Pulmonary artery endothelial cell (primary cell): ENCODE data around the gene CPEB3. TPM values are rescaled to one million over a fixed set of nuclear protein-coding genes. Genes with fewer than 3 reads are reported as not detected.

Experiments used
- DNase-seq: peaks from one replicate; pipeline ENCODE4 v3.0.0-alpha.2; 2011; ENCODE audit warnings: low read depth, low spot score
- total RNA-seq: library from RNA; depleted of rRNA; stranded (reverse); fragments of >200 nt; gene quantifications from 2 replicates; pipeline ENCODE4 v1.2.3, GENCODE V29; 2014

Gene CPEB3
- total RNA-seq, 1 donor from 2014 or later, result 0.92 TPM

GRCh38 chr10:92213049-92213448 is 77.8 kb downstream of the CPEB3 start:
- no peak for DNase-seq

- no peak for DNase-seq
Measured at GRCh38 chr10:92208736-92209135, 82.1 kb downstream of the CPEB3 start.

- no peak for DNase-seq
Measured at GRCh38 chr10:92208157-92208720, 82.6 kb downstream of the CPEB3 start.

- no peak for DNase-seq
Measured at GRCh38 chr10:92207061-92207460, 83.8 kb downstream of the CPEB3 start.

- DNase-seq, result no peak
Measured at GRCh38 chr10:92203919-92204623, 86.8 kb downstream of the CPEB3 start.

GRCh38 chr10:92202536-92202935 is 88.3 kb downstream of the CPEB3 start:
- DNase-seq, result no peak

- DNase-seq, result no peak
Measured at GRCh38 chr10:92200564-92200963, 90.3 kb downstream of the CPEB3 start.

GRCh38 chr10:92187101-92187500 is 103.8 kb downstream of the CPEB3 start:
- no peak for DNase-seq

- no peak for DNase-seq
Measured at GRCh38 chr10:92184977-92185376, 105.9 kb downstream of the CPEB3 start.

GRCh38 chr10:92183199-92183598 is 107.7 kb downstream of the CPEB3 start:
- DNase-seq, result no peak

- no peak for DNase-seq
Measured at GRCh38 chr10:92181575-92181974, 109.3 kb downstream of the CPEB3 start.

GRCh38 chr10:92180399-92180798 is 110.5 kb downstream of the CPEB3 start:
- DNase-seq, result no peak

- no peak for DNase-seq
Measured at GRCh38 chr10:92177546-92177945, 113.3 kb downstream of the CPEB3 start.

GRCh38 chr10:92175164-92175563 is 115.7 kb downstream of the CPEB3 start:
- DNase-seq, result no peak

- DNase-seq, result no peak
Measured at GRCh38 chr10:92173996-92174395, 116.9 kb downstream of the CPEB3 start.

GRCh38 chr10:92164036-92164696 is 126.7 kb downstream of the CPEB3 start:
- no peak for DNase-seq

GRCh38 chr10:92162541-92162940 is 128.3 kb downstream of the CPEB3 start:
- no peak for DNase-seq

GRCh38 chr10:92156874-92157773 is 133.8 kb downstream of the CPEB3 start:
- DNase-seq, result no peak

GRCh38 chr10:92150823-92151222 is 140.1 kb downstream of the CPEB3 start:
- no peak for DNase-seq

- DNase-seq, result no peak
Measured at GRCh38 chr10:92149261-92149660, 141.6 kb downstream of the CPEB3 start.

GRCh38 chr10:92146781-92147180 is 144.1 kb downstream of the CPEB3 start:
- no peak for DNase-seq

- no peak for DNase-seq
Measured at GRCh38 chr10:92146107-92146506, 144.8 kb downstream of the CPEB3 start.
